Right atrium auricular region (tissue), 2 donors: ENCODE results near the gene PIK3R2. TPM values are rescaled to one million over a fixed set of nuclear protein-coding genes. Genes with fewer than 3 reads are reported as not detected.

Source experiments
- DNase-seq: peaks from one replicate; pipeline ENCODE4 v3.0.0-alpha.2; 2019; ENCODE audit warnings: low spot score
- H3K27ac ChIP-seq, 2 donors: fragments of 200-600 bp; sonication (generic); 1 replicate in 1 of 2; 2 replicates in 1 of 2; pipeline ENCODE4 v1.5.1; 2016 to 2019
- H3K27me3 ChIP-seq, 2 donors: fragments of 200-600 bp; sonication (generic); one replicate each; pipeline versions ENCODE4 v1.5.1 to v1.6.0; 2017 to 2019
- H3K36me3 ChIP-seq: fragments of 200-600 bp; sonication (generic); one replicate; pipeline ENCODE4 v1.5.1; 2016
- H3K4me1 ChIP-seq, 2 donors: fragments of 200-600 bp; sonication (generic); one replicate each; pipeline versions ENCODE4 v1.5.1 to v1.6.0; 2017 to 2019
- H3K4me3 ChIP-seq, 2 donors: fragments of 200-600 bp; sonication (generic); 1 replicate in 1 of 2; 2 replicates in 1 of 2; pipeline ENCODE4 v1.5.1; 2017 to 2019; ENCODE audit warnings: mild to moderate bottlenecking in 1 of 2, moderate library complexity in 1 of 2
- H3K9me3 ChIP-seq, 2 donors: fragments of 200-600 bp; sonication (generic); one replicate each; pipeline ENCODE4 v1.5.1; 2019
- CTCF ChIP-seq, 2 donors: fragments of 200-600 bp; sonication (generic); IDR thresholded peaks; one replicate each; pipeline ENCODE4 v1.5.1; 2019; ENCODE audit warnings: antibody characterized with exemption in 2 of 2
- total RNA-seq, 2 donors: library from RNA; depleted of rRNA; stranded (reverse); fragments of >200 nt; gene quantifications; one replicate each; pipeline ENCODE4 v1.1.0, GENCODE V29; 2016

Gene PIK3R2
- total RNA-seq, 2 donors from 2014 or later: 18.7 to 19.0 TPM

- no peaks in the 10 kb centered on the region for H3K27me3 ChIP-seq
- no peak for DNase-seq
Observed at GRCh38 chr19:18211683-18212082, 58.7 kb downstream of the PIK3R2 start.

GRCh38 chr19:18214779-18215433, 61.9 kb downstream of the PIK3R2 start:
- Histone ChIP-seq H3K27ac (no peak overlapping the region), H3K9me3 (no peaks in the 10 kb centered on the region), H3K4me1 (no peaks in the 10 kb centered on the region), H3K4me3 (no peak overlapping the region), H3K27me3 (no peaks in the 10 kb centered on the region), H3K36me3 (no peaks in the 10 kb centered on the region)
- TF ChIP-seq CTCF (IDR thresholded peaks at IDR 0.05): no peak
- DNase-seq: no peak

More at GRCh38 chr19:18211683-18212082, 58.7 kb downstream of the PIK3R2 start:
- Histone ChIP-seq H3K9me3 (no peaks in the 10 kb centered on the region), H3K4me1 (peaks cover 0 to 7% of the 10 kb centered on the region in 2 donors), H3K4me3 (no peak overlapping the region), H3K27ac (no peak overlapping the region), H3K36me3 (no peaks in the 10 kb centered on the region)
- TF ChIP-seq CTCF (IDR thresholded peaks at IDR 0.05): no peak

- Histone ChIP-seq H3K27me3 (no peaks in the 10 kb centered on the region), H3K36me3 (no peaks in the 10 kb centered on the region), H3K4me1 (no peaks in the 10 kb centered on the region), H3K27ac (no peak overlapping the region), H3K9me3 (no peaks in the 10 kb centered on the region), H3K4me3 (no peak overlapping the region)
- no peak for TF ChIP-seq CTCF (IDR thresholded peaks at IDR 0.05)
- no peak for DNase-seq
Observed at GRCh38 chr19:18216789-18217188, 63.8 kb downstream of the PIK3R2 start.

GRCh38 chr19:18218159-18218558, 65.2 kb downstream of the PIK3R2 start:
- Histone ChIP-seq H3K9me3 (no peaks in the 10 kb centered on the region), H3K36me3 (no peaks in the 10 kb centered on the region), H3K4me3 (no peak overlapping the region), H3K4me1 (no peaks in the 10 kb centered on the region), H3K27me3 (no peaks in the 10 kb centered on the region), H3K27ac (no peak overlapping the region)
- TF ChIP-seq CTCF (IDR thresholded peaks at IDR 0.05): no peak
- no peak for DNase-seq

GRCh38 chr19:18218600-18218999, 65.6 kb downstream of the PIK3R2 start:
- no peak for TF ChIP-seq CTCF (IDR thresholded peaks at IDR 0.05)
- no peak for DNase-seq
- no peak overlapping the region for H3K27ac ChIP-seq
- no peaks in the 10 kb centered on the region for H3K4me1 ChIP-seq
- no peaks in the 10 kb centered on the region for H3K27me3 ChIP-seq
- H3K36me3 ChIP-seq: no peaks in the 10 kb centered on the region
- no peaks in the 10 kb centered on the region for H3K9me3 ChIP-seq
- H3K4me3 ChIP-seq: no peak overlapping the region

Other genes starting within 250 kb of the PIK3R2 start
- 10 to 100 TPM; 56.7 to 65.5 TPM for gene CCDC124, start 220.1 kb upstream of the PIK3R2 start, total RNA-seq
- under 1 TPM; 0.56 to 0.63 TPM for gene KCNN1, start 186.1 kb upstream of the PIK3R2 start, total RNA-seq
- gene ARRDC2, start 145.0 kb upstream of the PIK3R2 start, total RNA-seq: 10 to 100 TPM; 26.7 to 42.4 TPM
- gene IL12RB1, start 66.2 kb upstream of the PIK3R2 start, total RNA-seq: under 1 TPM; 0.22 to 0.75 TPM
- gene MAST3, start 55.4 kb upstream of the PIK3R2 start, total RNA-seq: 1 to 10 TPM; 5.8 to 7.5 TPM
- gene IFI30, start 20.6 kb downstream of the PIK3R2 start, total RNA-seq: 10 to 100 TPM in 1 of 2 donors, 1 to 10 TPM in 1; 8.1 to 43.2 TPM
- 10 to 100 TPM; 28.3 to 40.8 TPM for gene MPV17L2, start 40.1 kb downstream of the PIK3R2 start, total RNA-seq
- 10 to 100 TPM in 1 of 2 donors, 1 to 10 TPM in 1; 8.6 to 27.0 TPM for gene RAB3A, start 50.9 kb downstream of the PIK3R2 start, total RNA-seq
- 1 to 10 TPM in 1 of 2 donors, not detected in 1; 1.4 TPM for gene PDE4C, start 73.3 kb downstream of the PIK3R2 start, total RNA-seq
- gene IQCN, start 121.3 kb downstream of the PIK3R2 start, total RNA-seq: 1 to 10 TPM in 1 of 2 donors, under 1 TPM in 1; 0.52 to 1.5 TPM
- 100 to 1,000 TPM; 240 to 420 TPM for gene JUND, start 128.5 kb downstream of the PIK3R2 start, total RNA-seq
- gene LSM4, start 169.9 kb downstream of the PIK3R2 start, total RNA-seq: 10 to 100 TPM; 68.5 to 97.3 TPM
- gene PGPEP1, start 187.4 kb downstream of the PIK3R2 start, total RNA-seq: 10 to 100 TPM; 16.4 to 20.6 TPM
- gene GDF15, start 233.0 kb downstream of the PIK3R2 start, total RNA-seq: 1 to 10 TPM; 1.1 to 2.7 TPM
- gene LRRC25, start 244.5 kb downstream of the PIK3R2 start, total RNA-seq: 1 to 10 TPM; 2.6 to 6.8 TPM